ENCODE results near the gene GTPBP2.

DNA sequence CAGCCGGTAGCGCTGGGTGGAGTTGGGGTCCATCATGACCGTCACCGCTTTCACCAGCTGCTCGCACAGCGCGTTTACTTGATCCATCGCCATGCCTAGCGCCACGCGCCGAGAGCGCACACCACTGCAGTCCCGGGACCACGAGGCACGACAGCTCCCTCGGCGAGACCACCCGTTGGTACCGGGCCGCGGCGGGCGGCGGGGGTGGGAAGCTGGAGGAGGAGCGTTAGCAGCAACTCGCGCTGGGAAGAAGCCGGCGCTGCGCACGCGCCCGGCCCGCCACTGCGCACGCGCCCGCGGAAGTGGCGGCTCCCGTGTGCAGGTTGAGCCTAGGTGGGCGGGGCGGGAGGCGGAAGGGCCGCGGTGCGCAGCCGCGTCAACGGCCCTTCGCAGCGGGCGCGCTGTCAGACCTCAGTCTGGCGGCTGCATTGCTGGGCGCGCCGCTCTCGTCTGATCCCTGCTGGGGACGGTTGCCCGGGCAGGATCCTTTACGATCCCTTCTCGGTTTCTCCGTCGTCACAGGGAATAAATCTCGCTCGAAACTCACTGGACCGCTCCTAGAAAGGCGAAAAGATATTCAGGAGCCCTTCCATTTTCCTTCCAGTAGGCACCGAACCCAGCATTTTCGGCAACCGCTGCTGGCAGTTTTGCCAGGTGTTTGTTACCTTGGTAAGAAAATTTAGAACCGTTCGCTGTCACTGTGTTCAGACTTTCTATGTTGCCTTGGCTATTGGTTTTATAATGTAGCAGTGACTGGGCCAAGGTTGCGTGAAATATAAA is 53.1 kb downstream of the GTPBP2 start, which contains the start of the genes POLH and XPO5:
- TF ChIP-seq, protein P1, sequence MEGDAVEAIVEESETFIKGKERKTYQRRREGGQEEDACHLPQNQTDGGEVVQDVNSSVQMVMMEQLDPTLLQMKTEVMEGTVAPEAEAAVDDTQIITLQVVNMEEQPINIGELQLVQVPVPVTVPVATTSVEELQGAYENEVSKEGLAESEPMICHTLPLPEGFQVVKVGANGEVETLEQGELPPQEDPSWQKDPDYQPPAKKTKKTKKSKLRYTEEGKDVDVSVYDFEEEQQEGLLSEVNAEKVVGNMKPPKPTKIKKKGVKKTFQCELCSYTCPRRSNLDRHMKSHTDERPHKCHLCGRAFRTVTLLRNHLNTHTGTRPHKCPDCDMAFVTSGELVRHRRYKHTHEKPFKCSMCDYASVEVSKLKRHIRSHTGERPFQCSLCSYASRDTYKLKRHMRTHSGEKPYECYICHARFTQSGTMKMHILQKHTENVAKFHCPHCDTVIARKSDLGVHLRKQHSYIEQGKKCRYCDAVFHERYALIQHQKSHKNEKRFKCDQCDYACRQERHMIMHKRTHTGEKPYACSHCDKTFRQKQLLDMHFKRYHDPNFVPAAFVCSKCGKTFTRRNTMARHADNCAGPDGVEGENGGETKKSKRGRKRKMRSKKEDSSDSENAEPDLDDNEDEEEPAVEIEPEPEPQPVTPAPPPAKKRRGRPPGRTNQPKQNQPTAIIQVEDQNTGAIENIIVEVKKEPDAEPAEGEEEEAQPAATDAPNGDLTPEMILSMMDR (conservative IDR thresholded peaks at IDR 0.05) = no peak
- TF ChIP-seq EZH2 (IDR thresholded peaks at IDR 0.05; ENCODE audit: low read depth) = no peak

Data from PC-9 (cell line).